T1000 (cell line): Measurements from ENCODE around the gene RPL28.
A peak's percentile ranks its signal among the peaks of the same experiment; 100 is the strongest.

Source experiments
- DNase-seq: peaks from one replicate; lab custom pipeline; 2025; ENCODE audit warnings: mixed read lengths; lab: John Stamatoyannopoulos, UW

RPL28 gene

DNA sequence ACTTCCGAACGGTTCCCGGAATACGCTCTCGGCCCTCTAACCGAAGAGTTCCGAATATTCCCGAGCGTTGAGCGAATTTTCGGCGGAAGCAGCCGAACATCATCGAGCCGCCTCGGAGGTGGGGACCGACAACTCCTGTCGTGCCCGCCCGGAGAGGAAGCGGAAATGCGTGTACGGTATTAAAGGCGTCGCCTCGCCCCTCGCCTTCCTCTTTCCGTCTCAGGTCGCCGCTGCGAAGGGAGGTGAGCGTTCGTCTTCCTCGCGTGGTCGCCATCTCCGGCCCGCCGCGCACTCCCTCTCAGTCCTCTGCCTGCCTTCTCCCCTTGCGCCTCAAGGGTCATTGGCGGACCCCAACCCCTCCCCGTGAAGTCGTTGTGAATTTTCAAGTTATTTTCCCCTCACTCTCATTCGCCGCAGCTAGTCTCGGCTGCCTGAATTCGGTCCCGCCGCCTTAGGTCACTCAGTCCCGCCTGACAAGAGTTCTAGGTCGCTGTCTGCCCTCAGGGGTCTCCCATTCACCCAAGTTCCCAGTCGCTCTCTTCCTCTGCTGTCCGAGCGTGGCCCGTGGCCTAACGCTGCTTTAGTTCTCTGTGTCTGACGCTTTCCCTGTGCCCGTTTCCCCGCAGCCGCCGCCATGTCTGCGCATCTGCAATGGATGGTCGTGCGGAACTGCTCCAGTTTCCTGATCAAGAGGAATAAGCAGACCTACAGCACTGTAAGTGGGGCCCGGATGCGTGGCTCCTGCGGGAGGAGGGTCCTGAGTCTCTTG is at the start of gene RPL28:
Gene RPL28 (plus strand): TSS at position 209 of the 769 bp plus-strand sequence. CDS start 426 bp downstream, at position 635.
- DNase-seq, result peak; percentile 95

DNA sequence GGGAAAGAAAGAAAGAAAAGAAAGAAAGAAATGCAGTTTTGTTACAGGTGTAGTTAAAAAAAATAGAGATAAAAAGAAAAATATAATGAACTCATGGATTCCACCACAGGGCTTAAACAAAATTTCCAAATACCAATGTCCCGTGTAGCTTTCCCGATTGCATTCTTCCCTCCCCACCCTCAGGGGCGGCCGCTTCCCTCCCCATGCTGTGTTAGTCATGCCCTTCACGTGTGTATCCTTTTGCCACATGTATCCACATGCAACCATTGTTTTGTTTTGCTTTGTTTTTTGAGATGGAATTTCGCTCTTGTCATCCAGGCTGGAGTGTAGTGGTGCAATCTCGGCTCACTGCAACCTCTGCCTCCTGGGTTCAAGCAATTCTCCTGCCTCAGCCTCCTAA is 49.6 kb upstream of the RPL28 start:
- no peak for DNase-seq

DNA sequence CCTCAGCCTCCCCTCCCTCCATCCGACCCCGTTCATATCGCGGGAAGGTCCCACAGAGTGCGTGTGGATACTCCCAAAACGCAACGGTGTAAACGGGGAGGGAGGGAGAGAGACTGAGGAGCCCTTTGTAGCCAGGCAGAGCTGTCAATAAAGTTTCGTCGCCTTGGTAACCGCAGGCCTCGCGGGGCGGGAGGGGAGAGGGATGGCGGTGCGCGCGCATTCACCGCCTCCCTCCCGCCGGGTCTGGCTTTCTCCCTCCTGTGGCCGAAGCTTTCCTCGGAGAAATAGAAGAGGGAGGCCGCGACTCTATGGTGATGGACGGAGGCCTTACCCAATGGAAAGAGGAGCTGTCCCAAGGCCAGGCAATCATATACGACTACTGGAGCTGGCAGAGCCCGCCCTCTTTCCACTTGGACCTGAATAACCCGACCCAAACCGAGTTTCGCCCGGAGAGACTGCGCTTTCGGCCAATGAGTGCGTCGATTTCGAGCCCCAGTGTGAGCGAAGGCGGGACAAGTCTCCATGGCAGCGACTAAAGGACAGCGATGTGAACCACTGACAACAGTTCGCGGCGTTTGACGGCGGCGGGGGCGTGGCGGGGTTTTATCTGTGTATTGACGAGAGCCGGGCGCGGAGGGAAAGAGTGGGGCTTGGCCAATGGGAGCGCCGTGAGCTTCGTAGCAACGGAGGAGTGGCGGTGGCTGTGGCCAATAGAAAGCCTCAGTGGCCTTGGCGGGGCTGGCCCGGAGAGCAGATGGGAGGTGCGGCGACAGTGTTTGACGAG is 46.4 kb upstream of the RPL28 start, which contains the start of gene KMT5C:
Gene KMT5C (plus strand): TSS at position 772 of the 784 bp plus-strand sequence. CDS start 2,061 bp downstream, outside the sequence.
- peak; percentile 99 for DNase-seq

DNA sequence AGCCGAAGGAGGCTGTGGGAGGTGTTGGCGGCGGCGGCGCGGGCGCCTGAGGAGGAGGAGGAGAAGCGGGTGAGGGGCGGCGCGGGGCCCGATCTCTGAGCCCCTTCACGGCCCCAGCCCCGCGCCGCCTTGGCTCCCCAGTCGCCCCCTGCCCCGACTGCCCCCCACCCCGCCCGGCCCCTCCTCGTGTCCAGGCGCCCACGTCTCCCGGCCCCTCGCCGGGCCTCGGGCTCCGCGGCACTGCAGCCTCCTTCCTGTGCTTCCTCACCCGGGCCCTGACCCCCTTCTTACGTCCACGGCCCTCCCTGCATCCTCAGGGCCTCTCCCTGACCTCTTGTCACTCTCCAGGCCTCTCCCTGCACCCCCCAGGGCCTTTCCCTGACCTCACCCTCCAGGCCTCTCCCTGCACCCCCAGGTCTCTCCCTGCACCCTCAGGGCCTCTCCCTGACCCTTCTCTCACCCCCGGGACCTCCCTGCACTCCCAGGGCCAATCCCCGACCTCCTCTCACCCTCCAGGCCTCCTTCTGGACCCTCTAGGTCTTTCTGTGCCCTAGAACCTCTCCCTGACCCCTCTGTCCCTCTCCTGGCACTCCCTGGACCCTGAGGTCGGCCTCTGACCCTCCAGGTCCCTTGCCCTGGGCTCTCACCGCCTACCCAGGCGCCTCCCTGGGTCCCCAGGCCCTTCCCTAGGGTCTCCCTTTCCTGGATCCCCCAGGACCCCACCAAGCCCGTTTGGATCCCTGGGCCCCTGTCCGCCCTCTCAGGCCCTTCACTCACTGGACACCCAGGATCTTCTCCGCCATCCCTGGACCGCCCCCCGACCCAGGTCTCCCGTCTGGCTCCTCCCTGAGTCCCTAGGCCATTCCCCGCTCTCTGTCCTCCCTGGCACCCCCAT is 45.6 kb upstream of the RPL28 start:
- no peak for DNase-seq

DNA sequence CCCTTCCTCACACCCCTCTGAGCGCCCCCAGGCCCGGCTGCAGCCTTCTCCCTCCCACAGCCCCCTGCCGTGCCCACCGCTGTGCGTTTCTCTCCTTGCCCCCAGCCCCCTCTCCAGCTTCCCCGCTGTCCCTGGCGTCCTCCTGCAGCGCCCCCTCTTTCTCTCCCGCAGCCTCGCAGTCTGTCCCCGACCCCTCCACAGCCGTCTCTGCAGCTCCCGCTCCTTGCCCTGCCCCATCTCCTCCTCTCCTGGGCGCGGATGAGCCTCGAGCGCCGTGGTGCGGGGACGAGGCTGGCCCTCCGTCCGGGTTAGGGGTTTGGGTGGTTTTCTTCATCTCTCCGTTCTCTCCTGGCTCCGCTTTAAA is 45.0 kb upstream of the RPL28 start:
- DNase-seq, result no peak

DNA sequence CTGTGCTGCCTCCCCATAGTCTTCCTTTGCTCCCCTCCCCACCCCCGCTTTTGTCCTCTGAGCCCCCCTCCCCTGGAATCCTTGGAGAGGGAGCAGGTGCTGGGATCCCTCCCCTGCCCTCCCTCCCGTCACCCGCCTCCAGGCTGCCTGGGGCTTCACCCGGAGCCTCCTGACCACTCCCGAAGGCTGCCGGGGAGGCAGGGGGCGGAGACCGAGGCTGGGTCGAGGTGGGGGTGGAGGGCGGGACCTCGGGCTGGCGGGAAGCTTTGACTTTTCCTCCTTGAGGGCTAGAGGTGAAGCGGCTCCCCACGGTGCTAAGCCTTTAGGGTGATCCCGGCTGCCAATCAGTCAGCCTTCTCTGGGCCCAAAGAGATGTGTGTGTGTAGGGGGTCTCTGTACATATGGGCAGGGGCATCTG is 44.6 kb upstream of the RPL28 start:
- DNase-seq, result no peak

DNA sequence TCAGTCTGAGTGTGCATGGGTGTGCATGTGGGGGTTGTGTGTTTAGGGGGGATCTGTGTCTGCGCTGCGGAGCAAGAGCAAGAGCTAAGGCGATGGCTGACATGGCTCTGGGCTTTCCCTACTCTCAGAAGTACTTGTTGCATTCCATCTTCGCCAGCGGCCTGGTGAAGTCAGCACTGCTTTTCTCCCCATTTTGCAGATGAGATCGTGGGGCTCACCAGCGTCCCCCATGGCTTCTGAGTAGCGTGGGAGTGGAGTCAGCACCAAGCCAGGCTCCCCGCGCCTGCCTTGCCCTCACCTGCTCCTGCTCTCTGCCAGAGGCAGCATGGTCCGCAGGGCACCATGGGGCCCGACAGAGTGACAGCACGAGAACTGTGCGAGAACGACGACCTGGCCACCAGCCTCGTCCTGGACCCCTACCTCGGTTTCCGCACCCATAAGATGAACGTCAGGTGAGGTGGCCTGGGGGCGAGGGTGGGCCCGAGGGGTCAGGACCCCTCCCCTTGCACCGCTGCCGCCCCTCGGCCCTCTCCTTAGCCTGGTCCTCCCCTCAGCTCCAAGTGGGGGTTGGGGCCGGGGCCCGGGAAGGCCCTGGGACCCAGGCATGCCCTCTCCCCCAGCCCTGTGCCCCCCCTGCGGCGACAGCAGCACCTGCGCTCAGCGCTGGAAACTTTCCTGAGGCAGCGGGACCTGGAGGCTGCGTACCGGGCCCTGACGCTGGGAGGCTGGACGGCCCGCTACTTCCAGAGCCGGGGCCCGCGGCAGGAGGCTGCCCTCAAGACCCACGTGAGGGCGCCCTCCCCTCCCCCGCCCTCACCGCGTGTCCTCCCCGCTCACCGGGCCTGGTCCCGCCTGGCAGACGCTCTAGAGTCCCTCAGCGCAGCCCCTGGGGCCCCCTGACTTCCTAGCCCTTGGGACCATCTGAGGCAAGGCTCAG is 43.9 kb upstream of the RPL28 start:
- DNase-seq, result no peak

DNA sequence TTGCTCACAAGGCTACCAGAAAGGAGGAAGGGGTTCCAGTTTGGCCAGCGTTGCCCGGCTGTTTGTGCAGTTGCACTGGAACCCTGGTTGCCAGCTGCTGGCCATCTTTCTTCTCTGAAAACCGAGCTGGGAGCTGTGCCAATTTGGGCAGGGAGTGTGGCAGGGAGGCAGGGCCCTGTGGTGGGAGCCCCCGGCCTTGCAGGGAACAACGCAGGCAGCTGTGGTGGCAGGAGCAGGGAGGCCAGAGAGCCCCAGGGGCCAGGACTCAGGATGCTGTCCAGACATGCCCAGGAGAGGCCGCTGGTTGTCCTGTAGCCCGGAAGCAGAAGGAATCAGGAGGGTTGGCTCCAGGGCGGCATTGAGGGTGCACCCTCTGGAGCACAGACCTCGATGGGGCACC is 41.3 kb upstream of the RPL28 start:
- no peak for DNase-seq

DNA sequence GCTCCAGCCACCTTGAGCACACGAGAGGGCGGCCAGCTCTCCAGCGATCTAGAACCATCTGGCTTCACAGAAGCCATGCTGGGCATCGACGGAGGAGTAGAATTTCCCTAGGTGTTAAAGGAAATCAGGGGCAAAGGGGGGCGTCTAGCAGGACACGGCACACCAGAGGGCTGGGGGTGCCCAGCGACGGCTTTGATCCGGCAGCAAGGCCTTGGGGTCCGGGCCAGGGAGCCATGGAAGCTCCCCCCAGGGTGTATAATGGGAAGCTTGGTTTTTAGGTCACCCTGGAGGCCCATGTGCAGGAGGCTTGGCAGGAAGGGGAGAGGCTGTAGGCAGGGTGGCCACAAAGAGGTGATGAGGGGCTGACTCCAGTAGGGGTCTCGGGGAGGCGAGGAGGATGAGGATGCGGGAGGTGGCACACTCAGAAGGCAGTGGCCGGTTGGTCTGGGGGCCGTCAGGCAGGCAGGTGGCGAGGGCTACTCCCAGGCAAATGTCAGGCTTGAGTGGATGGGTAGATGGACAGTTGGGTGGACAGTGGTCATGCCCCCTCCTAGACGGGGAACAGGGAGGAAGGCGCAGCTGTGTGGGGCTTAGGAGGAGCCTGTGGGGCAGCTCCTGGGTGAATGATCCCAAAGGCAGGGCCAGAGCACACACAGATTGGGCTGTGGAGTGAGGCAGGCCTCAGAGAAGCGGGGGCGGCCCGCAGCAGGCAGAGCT is 40.5 kb upstream of the RPL28 start:
- no peak for DNase-seq

DNA sequence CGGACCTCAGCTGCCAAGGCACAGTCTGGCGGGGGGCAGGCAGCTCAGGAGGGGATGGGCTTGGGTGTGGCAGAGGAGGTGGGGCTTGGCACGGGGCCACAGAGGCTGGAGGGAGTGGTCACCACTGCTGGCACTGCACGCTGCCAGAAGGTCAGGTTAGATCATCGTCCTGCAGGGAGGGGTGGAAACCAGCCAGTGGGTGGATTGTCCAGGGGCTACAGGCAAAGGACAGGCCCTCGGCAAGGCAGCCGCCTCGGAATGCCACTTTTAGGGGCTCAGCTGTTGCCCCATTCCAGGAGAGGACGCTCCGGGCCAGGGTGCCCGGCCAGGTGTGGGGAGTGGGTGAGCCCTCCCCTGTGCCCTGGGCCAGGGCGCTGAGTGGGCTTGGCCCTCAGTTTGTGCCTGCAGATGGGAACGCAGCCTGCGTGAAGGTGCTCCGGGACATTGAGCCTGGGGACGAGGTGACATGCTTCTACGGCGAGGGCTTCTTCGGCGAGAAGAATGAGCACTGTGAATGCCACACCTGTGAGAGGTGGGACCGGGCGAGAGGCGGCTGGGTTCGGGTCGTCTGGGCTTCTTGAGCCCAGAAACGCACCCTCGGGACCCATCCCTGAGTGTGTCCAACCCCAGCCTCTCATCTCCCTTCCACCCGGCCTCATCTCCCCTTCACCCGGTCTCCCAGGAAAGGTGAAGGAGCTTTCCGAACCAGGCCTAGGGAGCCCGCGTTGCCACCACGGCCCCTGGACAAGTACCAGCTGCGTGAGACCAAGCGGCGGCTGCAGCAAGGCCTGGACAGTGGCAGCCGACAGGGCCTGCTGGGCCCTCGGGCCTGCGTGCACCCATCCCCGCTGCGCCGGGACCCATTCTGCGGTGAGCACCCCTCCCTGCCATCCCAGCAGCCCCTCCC is 39.7 kb upstream of the RPL28 start:
- no peak for DNase-seq

DNA sequence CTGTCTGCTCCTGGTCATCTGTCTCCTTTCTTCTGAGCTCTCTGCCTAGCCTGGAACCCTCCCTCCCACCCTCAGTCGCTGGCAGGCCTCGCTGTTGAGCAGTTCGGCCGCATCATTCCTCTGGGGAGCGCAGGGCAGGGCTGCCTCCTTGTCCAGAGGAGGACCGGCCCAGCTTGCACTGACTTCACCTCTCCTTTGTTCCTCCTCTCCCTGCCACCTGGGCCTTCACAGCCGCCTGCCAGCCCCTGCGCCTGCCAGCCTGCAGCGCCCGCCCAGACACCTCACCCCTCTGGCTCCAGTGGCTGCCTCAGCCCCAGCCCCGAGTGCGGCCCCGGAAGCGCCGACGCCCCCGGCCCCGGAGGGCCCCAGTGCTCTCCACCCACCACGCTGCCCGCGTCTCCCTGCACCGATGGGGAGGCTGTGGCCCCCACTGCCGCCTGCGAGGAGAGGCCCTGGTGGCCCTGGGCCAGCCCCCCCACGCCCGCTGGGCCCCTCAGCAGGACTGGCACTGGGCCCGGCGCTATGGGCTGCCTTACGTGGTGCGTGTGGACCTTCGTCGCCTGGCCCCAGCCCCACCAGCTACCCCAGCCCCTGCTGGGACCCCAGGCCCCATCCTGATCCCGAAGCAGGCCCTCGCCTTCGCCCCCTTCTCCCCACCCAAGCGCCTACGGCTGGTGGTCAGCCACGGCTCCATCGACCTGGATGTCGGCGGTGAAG is 38.8 kb upstream of the RPL28 start:
- no peak for DNase-seq

DNA sequence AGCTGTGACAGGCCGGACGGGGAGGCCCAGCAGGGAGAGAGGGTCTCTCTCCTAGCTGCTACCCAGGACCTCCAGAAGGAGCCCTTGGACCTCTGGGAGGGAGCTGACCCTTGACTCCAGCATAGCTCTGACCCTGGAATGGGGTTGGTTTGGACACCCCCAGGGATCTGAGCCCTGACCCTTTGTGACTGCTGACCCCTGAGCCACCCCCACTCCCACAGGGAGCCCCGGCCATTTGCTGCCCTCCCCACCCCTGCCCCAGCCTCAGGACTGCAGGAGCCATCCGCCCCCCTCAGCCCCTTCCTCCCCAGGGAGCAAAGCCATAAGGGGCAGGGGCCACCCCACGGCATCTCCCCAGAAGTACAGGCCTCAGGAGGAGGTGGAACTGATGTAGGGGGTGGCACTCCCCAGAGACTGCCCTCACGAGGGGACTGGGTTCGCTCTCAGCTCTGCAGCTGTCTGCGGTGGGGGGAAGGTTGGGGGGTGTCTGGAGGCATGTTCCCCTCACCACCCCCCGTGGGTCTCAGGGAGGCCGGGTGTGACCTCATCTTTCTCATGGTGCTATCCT is 38.2 kb upstream of the RPL28 start:
- no peak for DNase-seq

DNA sequence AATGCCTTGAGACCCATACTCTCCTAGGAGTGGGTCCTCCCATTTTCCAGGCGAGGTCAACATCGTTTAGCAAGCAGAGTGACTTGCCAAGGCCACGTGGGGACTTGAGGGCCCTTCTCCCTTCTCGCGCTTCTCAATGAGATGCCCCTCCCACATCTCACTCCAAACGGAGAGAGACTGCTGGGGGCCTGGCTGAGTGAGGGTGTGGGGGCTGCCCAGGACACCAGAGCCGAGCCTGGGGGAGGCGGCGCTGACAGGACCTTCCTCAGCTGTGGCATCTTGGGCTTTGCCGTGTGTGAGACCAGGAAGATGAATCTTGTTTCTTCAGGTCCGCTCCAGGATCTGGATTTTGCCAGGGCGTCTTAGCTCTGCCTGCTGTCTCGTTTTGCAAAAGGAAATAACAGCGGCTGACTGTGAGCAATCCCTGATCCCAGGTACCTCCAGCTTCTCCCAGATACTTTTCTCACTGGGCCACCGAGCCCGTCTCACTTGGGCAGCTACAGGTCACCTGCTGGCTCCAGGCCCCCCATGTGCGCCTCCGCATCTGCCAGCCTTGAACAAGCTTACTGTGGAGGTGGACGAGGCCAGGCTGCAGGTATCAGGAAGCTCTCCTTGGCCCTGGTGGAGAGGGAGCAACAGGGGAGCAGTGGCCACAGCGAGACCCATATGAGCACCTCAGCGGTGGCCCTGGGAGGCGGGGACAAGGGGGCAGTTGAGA is 37.3 kb upstream of the RPL28 start:
- DNase-seq, result no peak

DNA sequence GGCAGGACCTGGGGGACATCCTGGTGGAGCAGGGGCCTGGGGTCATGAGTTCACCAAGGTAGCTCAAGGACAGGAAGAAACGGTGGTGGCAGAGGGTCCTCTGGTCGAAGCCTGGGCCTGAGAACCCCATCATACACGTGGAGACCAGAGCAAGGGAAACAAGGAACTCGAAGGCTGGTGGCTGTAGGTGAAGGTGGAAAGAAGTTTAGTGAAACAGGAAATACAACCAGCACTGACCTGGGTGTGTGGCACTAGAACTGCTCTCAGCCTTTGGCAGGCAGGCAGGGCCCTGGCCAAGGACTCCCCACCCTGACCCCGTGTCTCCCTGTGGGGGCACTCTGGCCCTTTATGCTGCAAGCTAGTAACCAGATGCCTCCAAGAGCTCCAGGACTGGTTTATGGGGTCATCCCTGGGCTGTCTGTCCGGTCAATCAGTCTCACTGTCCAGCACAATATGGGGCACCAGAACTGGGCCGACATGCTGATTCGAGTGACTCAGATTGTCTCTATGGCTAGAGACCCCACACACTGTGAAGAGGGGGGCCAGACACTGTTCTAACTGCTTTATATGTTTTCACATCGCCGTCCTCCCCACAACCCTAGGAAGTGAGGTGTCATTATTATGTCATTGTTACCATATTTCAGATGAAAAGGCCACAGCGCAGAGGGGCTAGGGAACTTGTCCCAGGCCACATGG is 35.0 kb upstream of the RPL28 start:
- no peak for DNase-seq

DNA sequence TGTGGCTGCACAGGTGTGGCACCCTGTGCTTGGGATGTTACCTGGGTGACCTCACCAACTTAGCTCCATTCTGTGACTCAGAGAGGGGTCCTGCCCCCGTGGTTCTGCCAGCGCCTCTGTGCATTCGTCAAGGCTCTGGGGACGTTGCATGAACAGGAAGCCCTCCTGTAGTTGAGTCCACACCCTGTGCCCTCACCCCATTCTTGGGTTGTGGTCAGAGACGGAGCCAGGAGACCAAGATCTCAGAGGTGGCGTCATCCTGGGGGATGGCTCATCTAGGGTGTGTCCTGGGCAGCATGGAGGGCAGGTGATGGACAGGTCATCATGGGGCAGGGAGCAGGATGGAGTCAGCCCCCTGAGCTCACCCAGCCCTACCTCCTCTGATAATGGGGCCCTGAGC is 33.7 kb upstream of the RPL28 start:
- no peak for DNase-seq

DNA sequence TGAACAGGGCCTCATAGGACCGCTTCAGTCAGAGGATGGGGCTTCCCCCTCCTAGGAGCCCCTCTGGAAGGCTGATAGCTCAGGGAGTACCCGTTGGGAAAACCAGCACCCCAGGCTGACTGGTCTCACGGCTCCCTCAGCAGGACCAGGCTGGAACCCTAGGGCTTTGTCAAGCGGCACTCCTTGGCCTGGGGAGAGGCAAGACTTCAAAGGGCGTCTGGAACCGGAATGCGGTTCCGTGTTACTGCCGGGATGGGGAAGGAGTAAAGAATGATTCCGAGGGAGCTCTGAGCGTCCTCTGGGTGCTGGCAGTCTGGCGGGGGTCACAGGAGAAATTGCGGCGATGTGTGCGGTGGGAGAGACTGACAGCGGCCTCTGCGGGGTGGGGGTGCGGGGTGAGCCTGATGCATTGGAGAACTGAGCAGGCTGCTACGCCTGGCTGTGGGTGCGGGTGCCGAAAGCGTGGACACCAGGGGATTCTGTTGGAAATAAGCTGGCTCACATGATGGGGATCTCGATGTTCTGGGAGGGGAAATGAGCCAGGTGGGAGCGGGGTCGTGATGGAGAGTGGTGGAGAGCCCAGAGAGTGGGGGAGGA is 33.1 kb upstream of the RPL28 start:
- DNase-seq, result no peak

DNA sequence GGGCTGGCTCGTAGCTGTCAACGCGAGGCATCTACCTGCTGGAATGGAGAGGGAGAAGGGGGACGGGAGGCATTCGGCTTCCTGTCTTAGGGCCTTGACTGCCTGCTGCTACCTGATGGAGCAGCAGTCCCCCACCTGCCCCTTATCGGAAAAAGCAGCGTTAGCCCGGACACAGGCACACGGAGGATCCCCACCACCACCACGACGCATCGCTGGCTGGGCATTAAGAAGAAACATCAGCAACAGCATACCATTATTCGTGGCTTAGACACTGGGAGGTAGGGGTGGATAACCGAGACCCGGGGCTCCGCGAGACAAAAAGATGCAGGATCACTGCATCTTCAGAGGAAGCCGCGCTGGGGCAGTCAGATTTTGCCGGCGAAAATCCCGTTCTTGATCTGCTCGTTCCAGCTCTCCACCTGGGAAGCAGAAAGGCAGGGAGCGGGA is 32.4 kb upstream of the RPL28 start:
- DNase-seq, result no peak
